T follicular helper cell (primary cell): ENCODE results near the gene PVALB.
"Not testable (repeated sequence)": the region's sequence is repeated elsewhere in the genome, so short reads cannot be mapped to it uniquely, and the experiment has no call there.

Experiments used
- DNase-seq: peaks from one replicate; pipeline ENCODE4 v3.0.0-alpha.2; 2020; ENCODE audit warnings: low read depth

PVALB gene

DNA sequence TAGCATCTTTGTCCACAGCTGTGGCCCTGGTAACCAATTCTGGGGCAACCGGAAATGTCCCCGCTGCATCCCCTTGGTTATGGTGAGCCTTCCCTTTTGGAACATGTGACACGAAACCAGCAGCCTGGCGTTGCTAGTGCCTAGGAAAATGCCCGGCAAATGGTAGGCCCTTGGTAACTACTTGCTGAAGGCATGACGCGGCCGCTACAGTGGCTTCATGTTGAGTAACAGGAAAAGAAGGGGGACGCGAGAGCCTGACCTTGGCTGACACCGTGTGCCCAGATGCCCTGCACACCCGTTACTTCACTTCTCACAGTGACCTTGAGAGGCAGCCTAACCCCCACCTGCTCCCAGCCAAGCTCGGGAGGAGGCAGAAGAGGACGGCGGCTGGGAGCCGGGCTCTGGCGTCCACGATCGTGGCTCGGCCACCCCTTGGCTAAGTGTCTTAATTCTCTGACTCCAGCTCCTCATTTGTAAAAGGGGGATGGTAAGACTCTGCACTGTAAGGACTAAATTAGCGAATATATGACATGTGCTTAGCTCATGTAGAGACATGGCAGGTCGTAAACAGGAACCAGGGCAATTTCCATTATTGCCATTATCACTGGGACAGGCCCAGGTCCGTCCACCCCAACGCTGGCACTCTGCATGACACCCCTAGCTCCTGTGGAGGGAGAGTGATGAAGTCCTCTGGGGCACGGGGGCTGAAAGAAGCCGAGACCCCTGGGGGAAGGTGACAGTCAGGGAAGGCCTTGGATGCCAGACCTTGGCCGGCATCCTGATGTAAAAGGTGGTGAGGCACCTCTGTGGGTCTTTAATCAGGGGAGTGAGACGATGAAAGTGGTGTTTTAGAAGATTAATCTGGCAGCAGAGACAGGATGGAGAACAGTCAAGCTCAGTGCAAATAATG is 59.8 kb downstream of the PVALB start:
- no peak for DNase-seq

DNA sequence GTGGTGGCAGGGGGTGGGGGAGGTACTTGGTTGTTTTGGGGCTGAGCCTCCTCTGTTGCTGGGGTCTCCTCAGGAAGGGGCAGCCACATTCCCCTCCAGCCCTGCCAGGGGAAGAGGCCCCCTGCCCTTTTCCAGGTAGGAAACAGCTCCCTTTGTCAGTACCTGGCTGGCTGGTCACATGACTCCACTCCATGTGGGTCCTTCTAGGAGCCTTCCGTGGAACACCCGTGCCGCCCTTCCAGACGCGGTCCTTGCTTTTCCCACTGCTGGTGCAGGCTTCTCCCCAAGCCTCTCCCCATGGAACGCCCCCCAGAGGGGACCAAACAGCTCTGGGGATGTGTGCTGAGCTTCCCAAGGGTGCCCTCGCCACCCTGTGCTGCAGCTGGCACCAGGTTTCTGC is 60.8 kb downstream of the PVALB start:
- no peak for DNase-seq

- DNase-seq, result no peak
Measured at GRCh38 chr22:36755316-36755715, 61.5 kb downstream of the PVALB start.

- not testable (repeated sequence) for DNase-seq
Measured at GRCh38 chr22:36754881-36755280, 62.0 kb downstream of the PVALB start.

- no peak for DNase-seq
Measured at GRCh38 chr22:36753916-36754315, 62.9 kb downstream of the PVALB start.

- no peak for DNase-seq
Measured at GRCh38 chr22:36753120-36753802, 63.6 kb downstream of the PVALB start.
